A204.1 (cell line): Measurements from ENCODE around the gene FAM171A1.

Source experiments
- FAIRE-seq: peaks from 2 replicates; lab custom pipeline; 2012; peaks lifted over from hg19 to GRCh38; lab: Jason Lieb, UNC

The FAM171A1 gene

GRCh38 chr10:15168291-15168785 lies 202.8 kb downstream of the FAM171A1 start, which contains the start of gene NMT2:
Gene NMT2 (minus strand): TSS chr10:15168693. CDS start chr10:15168612, 81 bp downstream.
- no peak for FAIRE-seq

GRCh38 chr10:15167411-15168290 lies 203.4 kb downstream of the FAM171A1 start:
- no peak for FAIRE-seq

- FAIRE-seq = no peak
Measured at GRCh38 chr10:15166325-15166724, 204.8 kb downstream of the FAM171A1 start.

GRCh38 chr10:15163253-15163828 lies 207.7 kb downstream of the FAM171A1 start:
- no peak for FAIRE-seq
